ENCODE data around the gene TBC1D1. TPM values are rescaled to one million over a fixed set of nuclear protein-coding genes. Genes with fewer than 3 reads are reported as not detected.

TBC1D1 gene
- total and polyA plus RNA-seq, 2 experiments from 2014 or later, result 53.9 to 151 TPM

DNA sequence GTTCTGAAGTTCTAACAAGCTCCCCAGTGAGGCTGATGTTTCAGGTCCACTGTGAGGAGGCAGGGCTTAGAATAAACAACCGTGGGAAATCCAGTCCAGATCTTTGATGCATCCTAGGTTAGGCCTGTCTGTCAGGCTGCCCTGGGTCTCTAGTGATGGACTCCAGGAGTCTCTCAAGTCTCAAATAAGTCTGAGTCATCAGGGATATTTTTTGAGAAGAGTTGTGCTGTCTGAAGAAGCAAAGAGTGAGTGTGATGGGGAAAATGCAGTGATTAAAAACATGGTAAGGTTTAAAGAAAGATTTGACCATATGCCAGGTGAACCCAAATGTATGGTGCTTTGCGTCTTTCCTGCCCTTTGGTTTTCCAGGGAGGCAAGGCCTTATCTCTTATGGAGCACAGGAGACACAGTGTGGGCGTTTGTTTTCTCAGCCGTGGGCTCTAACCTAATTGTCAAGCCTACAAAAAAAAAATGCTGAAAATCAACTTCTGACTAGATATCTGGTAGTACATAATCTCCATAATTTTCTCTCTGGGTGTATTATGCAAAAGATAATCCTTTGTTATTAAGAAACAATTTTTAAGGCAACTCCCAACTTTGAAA lies 170.0 kb downstream of the TBC1D1 start:
- no peaks in the 10 kb centered on the region; the same call in 1 of the 2 replicates for H4K20me1 ChIP-seq (replicated peaks; ENCODE audit: insufficient read depth)
- Mint-ChIP-seq H3K36me3 (ENCODE audit: low read depth) (peaks cover 16% of the 10 kb centered on the region), H3K9me3 (no peaks in the 10 kb centered on the region), H3K4me1 (peaks cover 11% of the 10 kb centered on the region; the same call in 2 of the 3 replicates), H3K27ac (no peak overlapping the region), H3K27me3 (ENCODE audit: insufficient read depth, low read depth, poor library complexity) (peaks cover 3% of the 10 kb centered on the region), H3K4me3 (no peak overlapping the region)
- H2AFZ ChIP-seq, result no peak overlapping the region
- no peak overlapping the region for H3K27ac ChIP-seq (ENCODE audit: low read depth)
- TF ChIP-seq, protein P1, sequence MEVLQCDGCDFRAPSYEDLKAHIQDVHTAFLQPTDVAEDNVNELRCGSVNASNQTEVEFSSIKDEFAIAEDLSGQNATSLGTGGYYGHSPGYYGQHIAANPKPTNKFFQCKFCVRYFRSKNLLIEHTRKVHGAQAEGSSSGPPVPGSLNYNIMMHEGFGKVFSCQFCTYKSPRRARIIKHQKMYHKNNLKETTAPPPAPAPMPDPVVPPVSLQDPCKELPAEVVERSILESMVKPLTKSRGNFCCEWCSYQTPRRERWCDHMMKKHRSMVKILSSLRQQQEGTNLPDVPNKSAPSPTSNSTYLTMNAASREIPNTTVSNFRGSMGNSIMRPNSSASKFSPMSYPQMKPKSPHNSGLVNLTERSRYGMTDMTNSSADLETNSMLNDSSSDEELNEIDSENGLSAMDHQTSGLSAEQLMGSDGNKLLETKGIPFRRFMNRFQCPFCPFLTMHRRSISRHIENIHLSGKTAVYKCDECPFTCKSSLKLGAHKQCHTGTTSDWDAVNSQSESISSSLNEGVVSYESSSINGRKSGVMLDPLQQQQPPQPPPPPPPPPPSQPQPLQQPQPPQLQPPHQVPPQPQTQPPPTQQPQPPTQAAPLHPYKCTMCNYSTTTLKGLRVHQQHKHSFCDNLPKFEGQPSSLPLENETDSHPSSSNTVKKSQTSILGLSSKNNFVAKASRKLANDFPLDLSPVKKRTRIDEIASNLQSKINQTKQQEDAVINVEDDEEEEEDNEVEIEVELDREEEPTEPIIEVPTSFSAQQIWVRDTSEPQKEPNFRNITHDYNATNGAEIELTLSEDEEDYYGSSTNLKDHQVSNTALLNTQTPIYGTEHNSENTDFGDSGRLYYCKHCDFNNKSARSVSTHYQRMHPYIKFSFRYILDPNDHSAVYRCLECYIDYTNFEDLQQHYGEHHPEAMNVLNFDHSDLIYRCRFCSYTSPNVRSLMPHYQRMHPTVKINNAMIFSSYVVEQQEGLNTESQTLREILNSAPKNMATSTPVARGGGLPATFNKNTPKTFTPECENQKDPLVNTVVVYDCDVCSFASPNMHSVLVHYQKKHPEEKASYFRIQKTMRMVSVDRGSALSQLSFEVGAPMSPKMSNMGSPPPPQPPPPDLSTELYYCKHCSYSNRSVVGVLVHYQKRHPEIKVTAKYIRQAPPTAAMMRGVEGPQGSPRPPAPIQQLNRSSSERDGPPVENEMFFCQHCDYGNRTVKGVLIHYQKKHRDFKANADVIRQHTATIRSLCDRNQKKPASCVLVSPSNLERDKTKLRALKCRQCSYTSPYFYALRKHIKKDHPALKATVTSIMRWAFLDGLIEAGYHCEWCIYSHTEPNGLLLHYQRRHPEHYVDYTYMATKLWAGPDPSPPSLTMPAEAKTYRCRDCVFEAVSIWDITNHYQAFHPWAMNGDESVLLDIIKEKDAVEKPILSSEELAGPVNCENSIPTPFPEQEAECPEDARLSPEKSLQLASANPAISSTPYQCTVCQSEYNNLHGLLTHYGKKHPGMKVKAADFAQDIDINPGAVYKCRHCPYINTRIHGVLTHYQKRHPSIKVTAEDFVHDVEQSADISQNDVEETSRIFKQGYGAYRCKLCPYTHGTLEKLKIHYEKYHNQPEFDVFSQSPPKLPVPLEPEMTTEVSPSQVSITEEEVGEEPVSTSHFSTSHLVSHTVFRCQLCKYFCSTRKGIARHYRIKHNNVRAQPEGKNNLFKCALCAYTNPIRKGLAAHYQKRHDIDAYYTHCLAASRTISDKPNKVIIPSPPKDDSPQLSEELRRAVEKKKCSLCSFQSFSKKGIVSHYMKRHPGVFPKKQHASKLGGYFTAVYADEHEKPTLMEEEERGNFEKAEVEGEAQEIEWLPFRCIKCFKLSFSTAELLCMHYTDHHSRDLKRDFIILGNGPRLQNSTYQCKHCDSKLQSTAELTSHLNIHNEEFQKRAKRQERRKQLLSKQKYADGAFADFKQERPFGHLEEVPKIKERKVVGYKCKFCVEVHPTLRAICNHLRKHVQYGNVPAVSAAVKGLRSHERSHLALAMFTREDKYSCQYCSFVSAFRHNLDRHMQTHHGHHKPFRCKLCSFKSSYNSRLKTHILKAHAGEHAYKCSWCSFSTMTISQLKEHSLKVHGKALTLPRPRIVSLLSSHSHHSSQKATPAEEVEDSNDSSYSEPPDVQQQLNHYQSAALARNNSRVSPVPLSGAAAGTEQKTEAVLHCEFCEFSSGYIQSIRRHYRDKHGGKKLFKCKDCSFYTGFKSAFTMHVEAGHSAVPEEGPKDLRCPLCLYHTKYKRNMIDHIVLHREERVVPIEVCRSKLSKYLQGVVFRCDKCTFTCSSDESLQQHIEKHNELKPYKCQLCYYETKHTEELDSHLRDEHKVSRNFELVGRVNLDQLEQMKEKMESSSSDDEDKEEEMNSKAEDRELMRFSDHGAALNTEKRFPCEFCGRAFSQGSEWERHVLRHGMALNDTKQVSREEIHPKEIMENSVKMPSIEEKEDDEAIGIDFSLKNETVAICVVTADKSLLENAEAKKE (CRISPR knock-in tag; IDR thresholded peaks at IDR 0.05), result no peak
- TF ChIP-seq POLR2AphosphoS5 (IDR thresholded peaks at IDR 0.05; ENCODE audit: low read depth) (no peak), NANOG (IDR thresholded peaks at IDR 0.05; ENCODE audit: borderline replicate concordance) (no peak), CREB1 (CRISPR knock-in tag; IDR thresholded peaks at IDR 0.05; ENCODE audit: low read depth) (no peak), EZH2phosphoT487 (IDR thresholded peaks at IDR 0.05; ENCODE audit: unreplicated experiment) (no peak)
- ATAC-seq, result no peak; the same call in 2 of the 3 replicates
- H3K79me2 ChIP-seq (replicated peaks; ENCODE audit: insufficient read depth), result no peaks in the 10 kb centered on the region
- H3K9me2 ChIP-seq (ENCODE audit: insufficient read depth), result no peaks in the 10 kb centered on the region
- H3K27me3 ChIP-seq (ENCODE audit: insufficient read depth), result no peaks in the 10 kb centered on the region
- H3K36me3 ChIP-seq (ENCODE audit: insufficient read depth), result no peaks in the 10 kb centered on the region
- no peak for DNase-seq (ENCODE audit: low spot score)
- no peak overlapping the region for H3K4me2 ChIP-seq
- no peak overlapping the region for H3K4me3 ChIP-seq
- H3F3A ChIP-seq (replicated peaks; ENCODE audit: low read depth), result no peaks in the 10 kb centered on the region
- H3K4me1 ChIP-seq (ENCODE audit: insufficient read depth), result no peaks in the 10 kb centered on the region; the same call in 1 of the 2 replicates

Data from GM23338 (cell line).